Panc1 (cell line): Measurements from ENCODE around the gene FAM81B. TPM values are rescaled to one million over a fixed set of nuclear protein-coding genes. Genes with fewer than 3 reads are reported as not detected.

Experiments used
- ATAC-seq: fragments of 200-7000 bp; cut with Tn5 transposase; 2 replicates; pipeline ENCODE4 v1.9.1; 2020; ENCODE audit warnings: mild to moderate bottlenecking, moderate library complexity
- BruUV-seq: library from RNA; stranded (reverse); fragments of 400-500 nt; replicated peaks from 2 replicates; lab custom pipeline; 2021; lab: Mats Ljungman, UMichigan
- CTCF ChIA-PET: fragments of 300-600 bp; sonication (Branson Sonifier 250); formaldehyde crosslinking; loops from one replicate; lab custom pipeline; 2022; ENCODE audit warnings: antibody characterized with exemption; lab: Charles Lee
- POLR2A ChIA-PET: fragments of 300-600 bp; sonication (Branson Sonifier 250); formaldehyde crosslinking; loops from one replicate; lab custom pipeline; 2022; ENCODE audit warnings: antibody characterized with exemption; lab: Charles Lee
- DNase-seq: peaks from one replicate; pipeline ENCODE4 v3.0.0-alpha.2; 2010; ENCODE audit warnings: low read depth, low spot score
- H3K27ac ChIP-seq: 2 replicates; pipeline ENCODE4 v1.5.1; 2011; ENCODE audit warnings: mild to moderate bottlenecking, low read length, inconsistent platforms
- H3K27me3 ChIP-seq: fragments of 200-500 bp; sonication (Bioruptor generic); 2 replicates; pipeline ENCODE4 v1.6.0; 2014; ENCODE audit warnings: low read length, inconsistent platforms; ENCODE audit not compliant: control insufficient read depth, insufficient read depth
- H3K36me3 ChIP-seq: fragments of 200-500 bp; sonication (Bioruptor generic); 2 replicates; pipeline ENCODE4 v1.5.1; 2014; ENCODE audit warnings: inconsistent platforms, mild to moderate bottlenecking, low read length, moderate library complexity; ENCODE audit not compliant: control insufficient read depth, insufficient read depth
- H3K4me1 ChIP-seq: 2 replicates; pipeline ENCODE4 v1.5.1; 2011; ENCODE audit warnings: inconsistent platforms, mild to moderate bottlenecking, low read length, moderate library complexity; ENCODE audit not compliant: control insufficient read depth, insufficient read depth
- H3K4me3 ChIP-seq, 2 experiments: 2 replicates each; pipeline ENCODE4 v1.5.1; 2011 to 2012; ENCODE audit warnings: low read depth in 2 of 2, low read length in 2 of 2, mild to moderate bottlenecking in 2 of 2, inconsistent platforms in 1 of 2, moderate library complexity in 1 of 2
- H3K9me3 ChIP-seq: fragments of 200-500 bp; sonication (Bioruptor generic); 2 replicates; pipeline ENCODE4 v1.5.1; 2014; ENCODE audit warnings: low read depth, mild to moderate bottlenecking, inconsistent platforms, low read length, moderate library complexity; ENCODE audit not compliant: control insufficient read depth, insufficient read depth
- POLR2AphosphoS5 ChIP-seq: IDR thresholded peaks from 2 replicates; pipeline ENCODE4 v1.6.1; 2012; ENCODE audit warnings: mild to moderate bottlenecking, low read depth, low read length, moderate library complexity
- SIN3A ChIP-seq: IDR thresholded peaks from 2 replicates; pipeline ENCODE4 v1.6.1; 2012; ENCODE audit warnings: low read depth, mild to moderate bottlenecking, low read length, moderate library complexity, borderline replicate concordance; ENCODE audit not compliant: insufficient read depth
- TCF7L2 ChIP-seq: IDR thresholded peaks from 2 replicates; pipeline ENCODE4 v1.6.1; 2011; ENCODE audit warnings: mild to moderate bottlenecking, low read depth, low read length, inconsistent platforms
- in situ Hi-C: cut with HindIII; loops from 2 replicates; pipeline ENCODE4 v1.10.0; 2016; ENCODE audit warnings: low sequenced_read_pairs, low pct_unique_long_range_greater_than_20kb
- intact Hi-C: fragments of 100-400 bp; cut with micrococcal nuclease; formaldehyde crosslinking; loops from one replicate; pipeline ENCODE4 v1.10.0; 2022; ENCODE audit not compliant: unreplicated experiment
- total RNA-seq: library from RNA; stranded (reverse); gene quantifications from one replicate; pipeline ENCODE4 v1.2.1, GENCODE V29; 2021; ENCODE audit not compliant: unreplicated experiment
- TF ChIP-seq, protein P1 (sequence below), 2 experiments: IDR thresholded peaks; 2 replicates each; pipeline ENCODE4 v1.6.1; 2011 to 2012; ENCODE audit warnings: low read depth in 2 of 2, control low read depth in 1 of 2, low read length in 1 of 2, mild to moderate bottlenecking in 1 of 2, moderate library complexity in 1 of 2; ENCODE audit not compliant: insufficient read depth in 1 of 2
- TF ChIP-seq, protein P2 (sequence below): fragments of 450-650 bp; IDR thresholded peaks from 2 replicates; pipeline ENCODE4 v1.5.1; 2017; ENCODE audit warnings: mild to moderate bottlenecking

The FAM81B gene
- total RNA-seq, 1 experiment from 2014 or later: not detected

DNA sequence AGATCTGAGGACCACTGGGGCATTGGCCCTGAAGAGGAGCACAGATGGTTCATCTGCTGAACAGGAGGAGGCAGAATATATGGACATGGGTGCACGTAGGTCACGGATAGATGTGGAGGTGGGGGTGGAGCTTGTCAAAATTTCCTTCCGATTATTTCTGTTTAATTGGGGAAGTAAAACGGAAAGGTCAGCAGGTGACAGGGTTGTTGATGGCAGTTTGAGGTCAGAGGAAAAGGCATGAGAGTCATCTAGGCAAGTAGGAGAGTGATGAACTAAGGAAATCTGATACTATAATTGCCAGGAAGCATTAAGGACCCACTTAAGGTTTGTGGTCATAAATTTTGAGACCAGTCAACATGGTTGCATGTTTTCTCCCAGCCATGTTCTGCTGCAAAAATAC is 8.4 kb upstream of the FAM81B start:
- ATAC-seq: no peak
- Histone ChIP-seq H3K4me3 (no peak overlapping the region), H3K4me1 (no peaks in the 10 kb centered on the region), H3K36me3 (no peaks in the 10 kb centered on the region), H3K27ac (no peak overlapping the region), H3K27me3 (no peaks in the 10 kb centered on the region), H3K9me3 (no peaks in the 10 kb centered on the region)
- no peak for DNase-seq
- TF ChIP-seq, protein P1, sequence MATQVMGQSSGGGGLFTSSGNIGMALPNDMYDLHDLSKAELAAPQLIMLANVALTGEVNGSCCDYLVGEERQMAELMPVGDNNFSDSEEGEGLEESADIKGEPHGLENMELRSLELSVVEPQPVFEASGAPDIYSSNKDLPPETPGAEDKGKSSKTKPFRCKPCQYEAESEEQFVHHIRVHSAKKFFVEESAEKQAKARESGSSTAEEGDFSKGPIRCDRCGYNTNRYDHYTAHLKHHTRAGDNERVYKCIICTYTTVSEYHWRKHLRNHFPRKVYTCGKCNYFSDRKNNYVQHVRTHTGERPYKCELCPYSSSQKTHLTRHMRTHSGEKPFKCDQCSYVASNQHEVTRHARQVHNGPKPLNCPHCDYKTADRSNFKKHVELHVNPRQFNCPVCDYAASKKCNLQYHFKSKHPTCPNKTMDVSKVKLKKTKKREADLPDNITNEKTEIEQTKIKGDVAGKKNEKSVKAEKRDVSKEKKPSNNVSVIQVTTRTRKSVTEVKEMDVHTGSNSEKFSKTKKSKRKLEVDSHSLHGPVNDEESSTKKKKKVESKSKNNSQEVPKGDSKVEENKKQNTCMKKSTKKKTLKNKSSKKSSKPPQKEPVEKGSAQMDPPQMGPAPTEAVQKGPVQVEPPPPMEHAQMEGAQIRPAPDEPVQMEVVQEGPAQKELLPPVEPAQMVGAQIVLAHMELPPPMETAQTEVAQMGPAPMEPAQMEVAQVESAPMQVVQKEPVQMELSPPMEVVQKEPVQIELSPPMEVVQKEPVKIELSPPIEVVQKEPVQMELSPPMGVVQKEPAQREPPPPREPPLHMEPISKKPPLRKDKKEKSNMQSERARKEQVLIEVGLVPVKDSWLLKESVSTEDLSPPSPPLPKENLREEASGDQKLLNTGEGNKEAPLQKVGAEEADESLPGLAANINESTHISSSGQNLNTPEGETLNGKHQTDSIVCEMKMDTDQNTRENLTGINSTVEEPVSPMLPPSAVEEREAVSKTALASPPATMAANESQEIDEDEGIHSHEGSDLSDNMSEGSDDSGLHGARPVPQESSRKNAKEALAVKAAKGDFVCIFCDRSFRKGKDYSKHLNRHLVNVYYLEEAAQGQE (IDR thresholded peaks at IDR 0.05; ENCODE audit: insufficient read depth in 1 of 2, low read depth in 2 of 2, low read length in 1 of 2): no peak
- TF ChIP-seq, protein P2, sequence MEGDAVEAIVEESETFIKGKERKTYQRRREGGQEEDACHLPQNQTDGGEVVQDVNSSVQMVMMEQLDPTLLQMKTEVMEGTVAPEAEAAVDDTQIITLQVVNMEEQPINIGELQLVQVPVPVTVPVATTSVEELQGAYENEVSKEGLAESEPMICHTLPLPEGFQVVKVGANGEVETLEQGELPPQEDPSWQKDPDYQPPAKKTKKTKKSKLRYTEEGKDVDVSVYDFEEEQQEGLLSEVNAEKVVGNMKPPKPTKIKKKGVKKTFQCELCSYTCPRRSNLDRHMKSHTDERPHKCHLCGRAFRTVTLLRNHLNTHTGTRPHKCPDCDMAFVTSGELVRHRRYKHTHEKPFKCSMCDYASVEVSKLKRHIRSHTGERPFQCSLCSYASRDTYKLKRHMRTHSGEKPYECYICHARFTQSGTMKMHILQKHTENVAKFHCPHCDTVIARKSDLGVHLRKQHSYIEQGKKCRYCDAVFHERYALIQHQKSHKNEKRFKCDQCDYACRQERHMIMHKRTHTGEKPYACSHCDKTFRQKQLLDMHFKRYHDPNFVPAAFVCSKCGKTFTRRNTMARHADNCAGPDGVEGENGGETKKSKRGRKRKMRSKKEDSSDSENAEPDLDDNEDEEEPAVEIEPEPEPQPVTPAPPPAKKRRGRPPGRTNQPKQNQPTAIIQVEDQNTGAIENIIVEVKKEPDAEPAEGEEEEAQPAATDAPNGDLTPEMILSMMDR: no peak
- TF ChIP-seq SIN3A (no peak), TCF7L2 (no peak), POLR2AphosphoS5 (no peak)
- intact Hi-C loops (no loop called here), in situ Hi-C loops (no loop called here)
- POLR2A ChIA-PET: no interaction called here
- CTCF ChIA-PET: no interaction called here
- no TSS peak for BruUV-seq

DNA sequence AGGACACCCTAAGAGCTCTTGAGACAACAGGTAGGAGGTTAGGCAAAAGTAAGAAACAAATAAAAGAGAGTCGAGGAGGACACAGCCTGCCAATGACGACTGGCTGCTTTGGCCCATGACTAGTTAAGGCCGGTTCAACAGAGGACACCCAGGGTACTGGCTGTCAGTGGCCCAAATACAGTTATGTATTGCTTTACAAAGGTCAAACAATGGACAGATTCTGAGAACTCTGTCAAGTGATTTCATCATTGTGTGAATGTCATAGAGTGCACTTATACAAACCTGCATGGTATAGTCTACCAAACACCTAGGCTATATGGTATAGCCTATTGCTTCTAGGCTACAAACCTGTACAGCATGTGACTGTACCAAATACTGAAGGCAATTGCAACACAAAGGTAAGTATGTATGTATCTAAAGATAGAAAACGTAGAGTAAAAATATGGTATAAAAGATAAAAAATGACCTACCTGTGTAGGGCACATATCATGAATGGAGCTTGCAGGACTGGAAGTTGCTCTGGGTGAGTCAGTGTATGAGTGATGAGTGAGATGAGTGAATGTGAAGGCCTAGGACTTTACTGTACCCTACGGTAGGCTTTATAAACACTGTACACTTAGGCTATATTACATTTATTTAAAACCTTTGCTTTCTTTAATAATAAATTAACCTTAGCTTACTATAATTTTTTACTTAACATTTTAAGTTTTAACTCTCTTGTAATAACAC is 6.5 kb upstream of the FAM81B start:
- DNase-seq (no peak), ATAC-seq (no peak)
- TF ChIP-seq POLR2AphosphoS5: no peak
- TF ChIP-seq, protein P2: no peak
- TF ChIP-seq, protein P1 (IDR thresholded peaks at IDR 0.05; ENCODE audit: insufficient read depth in 1 of 2, low read depth in 2 of 2, low read length in 1 of 2): no peak
- ChIA-PET CTCF (no interaction called here), POLR2A (no interaction called here)
- H3K27ac ChIP-seq: no peak overlapping the region
- no peaks in the 10 kb centered on the region for H3K36me3 ChIP-seq
- intact Hi-C loops (no loop called here), in situ Hi-C loops (no loop called here)
- H3K27me3 ChIP-seq: no peaks in the 10 kb centered on the region
- no TSS peak for BruUV-seq
- no peaks in the 10 kb centered on the region for H3K9me3 ChIP-seq
- no peak overlapping the region for H3K4me3 ChIP-seq
- H3K4me1 ChIP-seq: no peaks in the 10 kb centered on the region
